ENCODE data around the gene FRG2B.
"Not testable (repeated sequence)": the region's sequence is repeated elsewhere in the genome, so short reads cannot be mapped to it uniquely, and the experiment has no call there.

GRCh38 chr10:133648872-133649455 lies 22.4 kb upstream of the FRG2B start:
- not testable (repeated sequence) for TF ChIP-seq POLR2A (IDR thresholded peaks at IDR 0.05; ENCODE audit: low read length); GATA1 (IDR thresholded peaks at IDR 0.05; ENCODE audit: low read depth, low read length)

Data from erythroblast (primary cell).